ENCODE data around the gene STOML3.
A peak's percentile ranks its signal among the peaks of the same experiment; 100 is the strongest.

The STOML3 gene

GRCh38 chr13:38954844-38955243, 35.8 kb downstream of the STOML3 start:
- ChIA-PET POLR2A (ENCODE audit: low non-redundant PET) (no interaction called here), CTCF (no interaction called here)
- DNase-seq (ENCODE audit: low spot score) = no peak
- H3K27ac ChIP-seq = no peak overlapping the region
- no peak for TF ChIP-seq CTCF (conservative IDR thresholded peaks at IDR 0.05; ENCODE audit: low read depth)

- TF ChIP-seq CTCF (conservative IDR thresholded peaks at IDR 0.05; ENCODE audit: low read depth) = no peak
- POLR2A ChIA-PET (ENCODE audit: low non-redundant PET) = no interaction called here
- CTCF ChIA-PET = no interaction called here
- H3K27ac ChIP-seq = no peak overlapping the region
- no peak for DNase-seq (ENCODE audit: low spot score)
Observed at GRCh38 chr13:38954291-38954690, 36.3 kb downstream of the STOML3 start.

- no peak for TF ChIP-seq CTCF (conservative IDR thresholded peaks at IDR 0.05; ENCODE audit: low read depth)
- peak; percentile 62 for DNase-seq (ENCODE audit: low spot score)
- ChIA-PET POLR2A (ENCODE audit: low non-redundant PET) (no interaction called here), CTCF (interaction anchor here (0.6 kb wide), 1 partner anchor 163 kb away, joined by 4 read pairs; no protein-coding TSS in a partner anchor)
- no peak overlapping the region for H3K27ac ChIP-seq
Observed at GRCh38 chr13:38952827-38953226, 37.8 kb downstream of the STOML3 start.

GRCh38 chr13:38951525-38952313, 38.9 kb downstream of the STOML3 start:
- ChIA-PET POLR2A (ENCODE audit: low non-redundant PET) (no interaction called here), CTCF (interaction anchor here (0.5 kb wide), 1 partner anchor 379 kb away, joined by 4 read pairs; no protein-coding TSS in a partner anchor)
- H3K27ac ChIP-seq = no peak overlapping the region
- no peak for DNase-seq (ENCODE audit: low spot score)
- TF ChIP-seq CTCF (conservative IDR thresholded peaks at IDR 0.05; ENCODE audit: low read depth) = no peak

GRCh38 chr13:38950987-38951386, 39.6 kb downstream of the STOML3 start:
- no peak overlapping the region for H3K27ac ChIP-seq
- TF ChIP-seq CTCF (conservative IDR thresholded peaks at IDR 0.05; ENCODE audit: low read depth) = no peak
- ChIA-PET CTCF (no interaction called here), POLR2A (ENCODE audit: low non-redundant PET) (no interaction called here)
- no peak for DNase-seq (ENCODE audit: low spot score)

GRCh38 chr13:38947054-38947453, 43.6 kb downstream of the STOML3 start:
- no peak for TF ChIP-seq CTCF (conservative IDR thresholded peaks at IDR 0.05; ENCODE audit: low read depth)
- no peak for DNase-seq (ENCODE audit: low spot score)
- ChIA-PET POLR2A (ENCODE audit: low non-redundant PET) (no interaction called here), CTCF (no interaction called here)
- H3K27ac ChIP-seq = no peak overlapping the region

All from RWPE1 (cell line).